ENCODE results near the gene SNX13.

The SNX13 gene

GRCh38 chr7:17772581-17773288 is 167.6 kb downstream of the SNX13 start:
- DNase-seq, result no peak

DNA sequence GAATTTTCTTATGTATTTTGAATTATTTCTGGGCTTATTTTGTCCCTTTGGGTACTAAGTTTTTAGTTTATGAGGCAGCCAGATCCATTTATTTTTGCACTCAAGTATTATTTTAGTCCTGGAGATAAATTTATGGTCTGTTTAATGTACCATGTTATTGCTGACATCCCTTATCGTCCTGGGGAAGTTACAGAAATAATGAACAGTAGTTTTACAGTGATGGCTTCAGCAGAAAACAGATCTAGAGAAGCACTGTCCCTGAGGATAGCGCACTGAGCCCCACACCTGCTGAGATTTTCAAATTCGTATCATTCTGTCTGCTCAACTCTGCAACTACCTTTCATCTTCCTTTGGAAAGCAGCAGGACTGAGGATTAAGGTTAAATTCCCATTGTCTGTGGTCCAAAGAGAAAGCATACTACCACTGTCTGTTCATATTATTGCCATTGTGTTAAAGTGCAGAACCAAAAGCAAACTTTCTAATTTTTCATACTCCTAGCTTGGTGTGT is 168.3 kb downstream of the SNX13 start:
- no peak for DNase-seq

GRCh38 chr7:17770710-17771375 is 169.5 kb downstream of the SNX13 start:
- DNase-seq, result no peak

DNA sequence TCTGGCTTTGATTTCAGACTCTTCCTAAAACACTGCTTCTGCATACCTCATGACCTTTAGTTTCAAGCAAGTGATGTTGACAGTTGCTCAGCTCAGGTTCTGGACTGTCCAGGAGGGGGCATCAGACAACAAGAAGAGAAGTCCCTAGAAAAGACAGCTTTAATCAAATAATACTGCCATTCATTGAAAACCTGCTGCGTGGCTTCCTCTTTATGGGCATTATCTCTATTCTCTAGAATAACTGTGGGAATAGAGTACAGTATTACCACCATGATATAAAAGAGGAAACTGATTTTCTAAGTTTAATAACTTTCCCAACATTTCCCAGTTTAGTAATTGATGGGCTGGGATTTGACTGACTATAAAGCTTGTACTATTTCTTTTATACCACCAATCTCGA is 170.4 kb downstream of the SNX13 start:
- peak; percentile 46 for DNase-seq

GRCh38 chr7:17758008-17758407 is 182.3 kb downstream of the SNX13 start:
- DNase-seq, result no peak

GRCh38 chr7:17746020-17746530 is 194.2 kb downstream of the SNX13 start:
- DNase-seq, result no peak

DNA sequence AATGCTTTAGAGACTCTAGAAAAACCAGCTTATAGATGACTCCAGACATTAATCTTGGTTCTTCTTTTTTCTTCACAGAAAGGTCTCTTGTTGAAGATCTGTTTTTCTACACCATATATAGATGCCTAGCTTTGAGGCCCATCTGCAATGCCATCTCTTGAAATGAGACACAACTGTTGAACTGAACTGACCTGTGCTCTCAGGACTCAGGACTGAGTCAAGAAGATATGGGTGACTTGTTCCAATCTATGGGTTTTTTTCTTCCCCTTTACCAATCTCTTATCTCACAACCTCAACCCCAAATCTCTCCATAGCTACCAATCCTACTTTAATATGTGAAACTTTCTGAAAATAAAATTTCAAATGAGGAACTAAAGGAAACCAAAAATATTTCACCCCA is 194.7 kb downstream of the SNX13 start:
- DNase-seq, result no peak

- no peak for DNase-seq
Measured at GRCh38 chr7:17743316-17743715, 197.0 kb downstream of the SNX13 start.

GRCh38 chr7:17741426-17741825 is 198.9 kb downstream of the SNX13 start:
- DNase-seq, result no peak

All from activated gamma-delta T cell treated with Interleukin-2 at 50 U/mL for 16 hours (primary cell).